Keratinocyte (primary cell): Measurements from ENCODE around the gene SLC40A1. TPM values are rescaled to one million over a fixed set of nuclear protein-coding genes. Genes with fewer than 3 reads are reported as not detected.

Source experiments
- DNase-seq: peaks from one replicate; pipeline ENCODE4 v3.0.0-alpha.2; 2011; ENCODE audit warnings: low read depth, missing footprints, low spot score
- FAIRE-seq: peaks from 2 replicates; lab custom pipeline; 2011; peaks lifted over from hg19 to GRCh38; lab: Jason Lieb, UNC
- H2AFZ ChIP-seq: 2 replicates; pipeline ENCODE4 v1.6.0; 2012; ENCODE audit warnings: low read length, control low read depth, inconsistent platforms; ENCODE audit not compliant: control insufficient read depth
- H3K27ac ChIP-seq: 2 replicates; pipeline ENCODE4 v1.5.1; 2011; ENCODE audit warnings: low read length; ENCODE audit not compliant: control insufficient read depth, insufficient read depth
- H3K27me3 ChIP-seq: 3 replicates; pipeline ENCODE4 v1.6.0; 2011; ENCODE audit warnings: low read length; ENCODE audit not compliant: control insufficient read depth, insufficient read depth; ENCODE audit errors: extremely low read depth
- H3K36me3 ChIP-seq, 2 experiments: 2 replicates in 1 of 2; 3 replicates in 1 of 2; pipeline ENCODE4 v1.5.1; 2011; ENCODE audit warnings: low read length in 2 of 2, mild to moderate bottlenecking in 1 of 2; ENCODE audit not compliant: control insufficient read depth in 2 of 2, insufficient read depth in 2 of 2; ENCODE audit errors: extremely low read depth in 1 of 2
- H3K4me1 ChIP-seq: 3 replicates; pipeline ENCODE4 v1.5.1; 2011; ENCODE audit warnings: low read length; ENCODE audit not compliant: control insufficient read depth, insufficient read depth; ENCODE audit errors: extremely low read depth
- H3K4me2 ChIP-seq: 3 replicates; pipeline ENCODE4 v1.6.0; 2011; ENCODE audit warnings: low read depth, low read length; ENCODE audit not compliant: control insufficient read depth, insufficient read depth; ENCODE audit errors: extremely low read depth
- H3K4me3 ChIP-seq, 3 experiments: fragments of 200-600 bp in 1 of 3; sonication (generic) in 1 of 3; 2 replicates in 2 of 3; 3 replicates in 1 of 3; pipeline ENCODE4 v1.5.1; 2011 to 2016; ENCODE audit warnings: low read length in 3 of 3, mild to moderate bottlenecking in 3 of 3, control low read depth in 2 of 3, inconsistent platforms in 1 of 3, low read depth in 1 of 3, mixed read lengths in 1 of 3, mixed run types in 1 of 3, moderate library complexity in 1 of 3; ENCODE audit not compliant: control insufficient read depth in 2 of 3, insufficient read depth in 2 of 3; ENCODE audit errors: extremely low read depth in 1 of 3
- H3K79me2 ChIP-seq: 2 replicates; pipeline ENCODE4 v1.6.0; 2012; ENCODE audit warnings: low read length; ENCODE audit not compliant: control insufficient read depth, insufficient read depth
- H3K9ac ChIP-seq: 3 replicates; pipeline ENCODE4 v1.6.0; 2011; ENCODE audit warnings: low read length; ENCODE audit not compliant: control insufficient read depth, insufficient read depth; ENCODE audit errors: extremely low read depth
- H3K9me1 ChIP-seq: 3 replicates; pipeline ENCODE4 v1.6.0; 2011; ENCODE audit warnings: low read length; ENCODE audit not compliant: control insufficient read depth, insufficient read depth; ENCODE audit errors: extremely low read depth
- H3K9me3 ChIP-seq: 2 replicates; pipeline ENCODE4 v1.5.1; 2012; ENCODE audit warnings: low read depth, low read length; ENCODE audit not compliant: control insufficient read depth
- H4K20me1 ChIP-seq: 3 replicates; pipeline ENCODE4 v1.6.0; 2011; ENCODE audit warnings: low read length; ENCODE audit not compliant: control insufficient read depth, insufficient read depth; ENCODE audit errors: extremely low read depth
- CTCF ChIP-seq, 3 experiments: IDR thresholded peaks in 1 of 3; conservative IDR thresholded peaks in 1 of 3; optimal IDR thresholded peaks in 1 of 3; 2 replicates in 2 of 3; 3 replicates in 1 of 3; pipeline versions ENCODE3 to v1.5.1; 2011; ENCODE audit warnings: low read length in 3 of 3, mild to moderate bottlenecking in 3 of 3, moderate library complexity in 2 of 3, control low read depth in 1 of 3, inconsistent platforms in 1 of 3; ENCODE audit not compliant: insufficient read depth in 2 of 3; ENCODE audit errors: extremely low read depth in 1 of 3
- EZH2 ChIP-seq: IDR thresholded peaks from one replicate; pipeline ENCODE4 v1.6.1; 2012; ENCODE audit warnings: inconsistent platforms, mild to moderate bottlenecking, low read length, moderate library complexity
- dilution Hi-C: fragments of 300-500 bp; cut with MboI; formaldehyde crosslinking; loops from one replicate; pipeline ENCODE4 v1.7.0; 2020; ENCODE audit warnings: low sequenced_read_pairs; ENCODE audit not compliant: extremely low pct_ligation_motif_present
- polyA plus RNA-seq, 5 experiments: library from polyadenylated mRNA; depleted of rRNA in 3 of 5; stranded (reverse) in 3 of 5; stranded (forward) in 1 of 5; unstranded in 1 of 5; fragments of >200 nt; gene quantifications; 1 replicate in 1 of 5; 2 replicates in 3 of 5; 3 replicates in 1 of 5; pipeline versions ENCODE4 v1.2.1 to v1.2.3, GENCODE V29; 2011 to 2012; ENCODE audit warnings: missing spikeins in 2 of 5, low read depth in 1 of 5, low replicate concordance in 1 of 5

Gene SLC40A1
- polyA plus RNA-seq, 1 donor (not counting 4 experiments of a cell fraction or from before 2014, with no cell fraction given), result 0.09 TPM

GRCh38 chr2:189579585-189580186 lies 900 bp downstream of the SLC40A1 start:
- Histone ChIP-seq H4K20me1 (no peaks in the 10 kb centered on the region), H3K27ac (no peak overlapping the region), H3K4me2 (peak overlapping the region; percentile 90), H3K4me1 (peaks cover 5% of the 10 kb centered on the region), H3K9me3 (no peaks in the 10 kb centered on the region), H3K4me3 (peak overlapping the region in 1 of 3 experiments; percentile 60), H2AFZ (no peak overlapping the region), H3K9me1 (no peaks in the 10 kb centered on the region), H3K36me3 (no peaks in the 10 kb centered on the region), H3K27me3 (peaks cover 41% of the 10 kb centered on the region), H3K9ac (no peak overlapping the region), H3K79me2 (no peaks in the 10 kb centered on the region)
- DNase-seq (no peak), FAIRE-seq (peak; percentile 5)
- TF ChIP-seq EZH2, result peak; percentile 78
- no peak for TF ChIP-seq CTCF (optimal IDR thresholded peaks at IDR 0.05 in 1 of 3, IDR thresholded peaks at IDR 0.05 in 1 of 3, conservative IDR thresholded peaks at IDR 0.05 in 1 of 3; ENCODE audit: extremely low read depth in 1 of 3, insufficient read depth in 2 of 3, low read length in 3 of 3)
- dilution Hi-C loops, result no loop called here

- H3K4me3 ChIP-seq, result no peak overlapping the region
- TF ChIP-seq CTCF (optimal IDR thresholded peaks at IDR 0.05 in 1 of 3, IDR thresholded peaks at IDR 0.05 in 1 of 3, conservative IDR thresholded peaks at IDR 0.05 in 1 of 3; ENCODE audit: extremely low read depth in 1 of 3, insufficient read depth in 2 of 3, low read length in 3 of 3), result no peak
- dilution Hi-C loops, result no loop called here
- DNase-seq (no peak), FAIRE-seq (no peak)
- H3K4me2 ChIP-seq, result no peak overlapping the region
- no peaks in the 10 kb centered on the region for H3K9me1 ChIP-seq
- no peak overlapping the region for H3K9ac ChIP-seq
- no peak overlapping the region for H2AFZ ChIP-seq
- peaks cover 5% of the 10 kb centered on the region for H3K4me1 ChIP-seq
- H3K36me3 ChIP-seq, result no peaks in the 10 kb centered on the region
- H3K27ac ChIP-seq, result no peak overlapping the region
- peaks cover 43% of the 10 kb centered on the region for H3K27me3 ChIP-seq
- no peaks in the 10 kb centered on the region for H3K9me3 ChIP-seq
- H3K79me2 ChIP-seq, result no peaks in the 10 kb centered on the region
- H4K20me1 ChIP-seq, result no peaks in the 10 kb centered on the region
These were observed 2.2 kb downstream of the SLC40A1 start for GRCh38 chr2:189578272-189578950.
